GM21367 (cell line): ENCODE results near the gene HNRNPA1L2.
"Not testable (repeated sequence)": the region's sequence is repeated elsewhere in the genome, so short reads cannot be mapped to it uniquely, and the experiment has no call there.

Source experiments
- ATAC-seq: cut with Tn5 transposase; IDR thresholded peaks from one replicate; pipeline ENCODE4 v1.9.1; 2021; ENCODE audit not compliant: unreplicated experiment

HNRNPA1L2 gene

DNA sequence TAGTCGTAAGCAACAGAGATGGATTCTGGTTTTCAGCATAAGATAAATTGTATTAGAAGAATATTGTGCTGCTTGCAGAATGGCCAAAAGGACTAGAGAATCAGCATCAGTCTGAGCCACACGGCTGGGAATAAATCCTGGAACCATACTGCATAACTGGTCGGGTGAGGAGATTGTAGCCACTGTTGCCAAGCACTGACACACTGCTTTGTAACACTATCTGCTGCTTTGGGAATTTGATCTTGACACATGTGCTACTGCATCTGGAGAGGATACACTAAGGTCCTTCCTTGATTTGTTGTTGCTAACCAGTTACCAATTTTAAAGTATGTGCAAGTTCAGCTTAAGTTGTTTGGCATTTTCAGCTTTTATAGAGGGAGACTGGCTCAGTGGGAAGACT, 1.9 kb downstream of the HNRNPA1L2 start:
- no peak for ATAC-seq

DNA sequence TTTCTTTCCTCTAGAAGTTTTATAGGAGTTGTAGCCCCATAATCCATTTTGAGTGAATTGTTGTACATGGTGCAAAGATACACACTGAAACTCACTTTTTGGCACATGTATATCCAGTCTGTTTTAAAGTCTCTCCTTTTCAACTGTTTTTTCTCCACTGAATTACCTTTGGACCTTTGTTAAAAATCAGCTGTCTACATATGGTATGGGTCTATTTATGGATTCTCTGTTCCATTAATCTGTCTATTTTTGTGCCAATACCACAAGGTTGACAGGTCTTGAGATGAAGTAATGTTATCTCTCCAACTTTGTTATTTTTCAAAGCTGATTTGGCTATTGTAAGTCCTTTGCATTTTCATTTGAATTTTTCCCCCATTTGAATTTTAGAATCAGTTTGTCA, 4.7 kb downstream of the HNRNPA1L2 start:
- ATAC-seq: no peak

- ATAC-seq: no peak
These were observed 8.5 kb downstream of the HNRNPA1L2 start for GRCh38 chr13:52650731-52651130.

DNA sequence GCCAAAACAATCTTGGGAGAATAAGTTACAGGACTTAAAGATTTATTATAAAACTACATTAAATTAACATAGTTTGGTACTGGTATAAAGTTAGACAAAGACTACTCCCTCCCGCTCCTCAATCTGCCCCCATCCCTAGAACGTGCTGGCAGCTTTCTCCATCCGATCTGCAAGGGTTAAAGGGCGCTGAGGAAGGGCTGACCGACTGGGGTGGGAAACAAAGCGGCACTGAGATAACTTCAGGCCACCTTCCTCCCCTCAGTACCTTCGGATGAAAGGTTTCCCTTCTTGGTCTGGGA, 9.6 kb downstream of the HNRNPA1L2 start:
- ATAC-seq: peak; percentile 1

DNA sequence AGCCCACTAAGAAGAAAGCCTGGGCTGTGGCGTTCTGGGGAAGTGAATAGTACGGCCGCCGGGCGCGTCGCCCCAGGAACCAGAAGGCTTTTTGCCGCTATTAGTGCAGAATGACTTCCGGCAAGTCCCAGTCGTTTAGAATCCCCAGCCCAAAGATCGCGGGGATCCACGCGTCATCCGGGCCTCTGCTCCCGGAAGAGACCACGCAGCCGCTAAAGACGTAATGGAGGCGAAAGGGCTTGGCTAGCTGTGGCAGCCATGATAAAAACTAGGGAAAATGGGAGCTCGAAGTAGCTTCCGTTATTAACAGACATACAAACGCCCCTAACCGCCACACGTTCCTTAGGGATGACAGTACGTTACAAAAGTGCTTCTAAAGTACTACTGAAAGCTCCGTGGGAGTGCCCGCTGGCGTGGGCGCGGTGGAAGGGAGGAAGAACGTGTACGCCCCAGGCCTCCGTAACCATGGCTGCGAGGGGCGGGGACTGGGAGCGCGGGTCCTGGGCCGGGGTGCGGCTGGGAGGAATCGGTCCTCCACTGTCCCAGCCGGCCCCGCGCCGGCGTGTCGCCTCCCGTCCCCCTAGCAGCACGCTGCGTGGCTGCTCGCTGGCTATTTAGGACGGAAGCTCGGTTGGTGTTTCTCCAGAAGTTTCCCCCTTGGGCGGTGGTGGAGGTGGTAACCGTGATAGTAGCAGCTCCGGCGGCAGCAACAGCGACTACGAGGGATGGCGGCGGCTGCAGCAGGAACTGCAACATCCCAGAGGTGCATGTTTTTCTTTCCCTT, 10.2 kb downstream of the HNRNPA1L2 start, which contains the start of gene SUGT1:
SUGT1 (plus strand) TSS at position 641 of the 784 bp plus-strand sequence; CDS start at position 726, 85 bp downstream.
- ATAC-seq: peak; percentile 93

DNA sequence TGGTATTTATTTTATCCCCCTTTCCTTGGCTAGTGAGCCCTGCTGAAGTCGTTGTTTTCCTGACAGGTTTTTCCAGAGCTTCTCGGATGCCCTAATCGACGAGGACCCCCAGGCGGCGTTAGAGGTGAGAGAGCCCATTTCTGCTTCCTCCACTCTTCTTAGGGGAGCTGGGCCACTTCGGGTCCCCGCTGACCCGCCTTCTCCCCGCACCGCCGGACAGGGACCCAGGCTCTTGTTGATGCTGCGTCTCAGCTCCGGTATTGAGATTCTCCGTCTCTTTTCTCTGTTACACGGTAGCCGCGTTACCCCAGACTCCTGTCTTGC, 10.7 kb downstream of the HNRNPA1L2 start:
- peak; percentile 32 for ATAC-seq

DNA sequence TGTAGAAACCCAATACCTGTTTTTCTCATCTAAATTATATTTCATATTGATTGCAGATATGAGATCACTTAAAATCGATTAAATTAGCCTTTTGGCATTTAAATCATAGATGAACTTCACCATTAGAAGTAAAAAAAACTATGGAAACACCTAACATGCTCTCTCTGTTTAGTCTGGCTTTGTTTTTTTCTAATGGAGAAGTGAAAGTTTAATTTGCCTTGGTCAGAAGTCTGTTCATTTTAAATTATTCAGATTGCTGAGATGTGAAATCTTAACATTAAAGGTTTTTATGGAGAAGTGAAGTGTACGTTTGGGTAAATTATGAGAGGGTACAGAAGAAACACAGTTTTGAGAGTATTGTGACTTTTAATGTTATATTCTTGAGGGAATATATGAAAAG, 17.1 kb downstream of the HNRNPA1L2 start:
- no peak for ATAC-seq

- ATAC-seq: no peak
These were observed 22.0 kb downstream of the HNRNPA1L2 start for GRCh38 chr13:52664272-52664671.

DNA sequence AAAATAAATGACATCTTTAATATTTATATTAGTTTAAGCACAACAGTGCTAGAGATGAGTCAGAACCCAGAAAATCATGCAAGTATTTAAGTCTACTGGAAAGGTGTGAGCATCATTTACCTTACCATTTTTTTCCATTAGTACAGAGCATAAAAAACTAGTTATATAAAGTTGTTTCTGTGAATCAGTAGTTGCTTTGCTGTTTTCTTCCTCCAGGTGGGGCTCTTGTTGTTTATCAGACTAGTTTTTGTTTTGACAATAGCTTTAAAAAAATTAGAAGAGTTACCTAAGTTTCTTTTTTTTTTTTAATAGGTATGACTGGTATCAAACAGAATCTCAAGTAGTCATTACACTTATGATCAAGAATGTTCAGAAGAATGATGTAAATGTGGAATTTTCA, 23.1 kb downstream of the HNRNPA1L2 start:
- ATAC-seq: no peak

DNA sequence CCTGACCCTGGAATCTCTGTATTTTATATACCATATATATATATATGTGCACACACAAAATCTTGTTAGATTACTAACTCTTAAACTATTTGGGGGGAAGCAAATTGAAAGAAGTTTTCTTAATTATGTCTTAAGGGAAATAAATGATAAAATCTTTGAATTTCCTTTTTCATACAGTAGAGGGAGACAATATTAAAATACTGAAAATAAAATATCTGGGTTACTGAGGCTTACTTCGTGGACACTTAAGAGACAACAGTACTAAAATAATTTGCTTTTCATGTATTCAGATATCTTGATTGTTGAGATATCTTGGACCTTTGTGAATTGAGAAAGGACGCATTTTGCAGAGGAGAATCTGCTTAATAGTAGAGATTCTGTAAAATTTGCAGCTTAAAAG, 27.4 kb downstream of the HNRNPA1L2 start:
- ATAC-seq: no peak

- no peak for ATAC-seq
These were observed 28.5 kb downstream of the HNRNPA1L2 start for GRCh38 chr13:52670726-52671125.

DNA sequence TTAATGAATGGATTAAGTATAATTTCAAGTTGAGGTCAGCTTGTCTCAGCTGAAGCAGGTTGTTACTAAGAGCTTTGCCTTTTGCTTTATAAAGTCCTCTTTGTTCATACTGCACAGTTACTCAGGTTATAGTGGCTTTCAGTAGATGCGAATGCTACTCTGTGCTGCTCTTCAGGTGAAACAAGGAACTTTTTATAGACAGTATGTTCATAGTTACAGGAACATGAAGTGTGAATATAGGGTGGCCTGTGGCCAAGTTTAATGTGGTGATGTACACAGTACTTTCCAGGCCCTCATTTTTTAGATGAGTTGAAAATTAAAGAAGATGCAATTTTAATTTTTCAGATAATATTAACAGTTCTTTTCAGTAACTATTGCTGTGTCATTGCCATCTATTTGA, 31.2 kb downstream of the HNRNPA1L2 start:
- no peak for ATAC-seq

- ATAC-seq: no peak
These were observed 35.6 kb downstream of the HNRNPA1L2 start for GRCh38 chr13:52677823-52678222.

GRCh38 chr13:52685806-52686205, 43.6 kb downstream of the HNRNPA1L2 start:
- ATAC-seq: not testable (repeated sequence)

GRCh38 chr13:52686376-52686775, 44.1 kb downstream of the HNRNPA1L2 start:
- no peak for ATAC-seq
